Fibroblast of the aortic adventitia (primary cell): Measurements from ENCODE around the gene ANAPC10. TPM values are rescaled to one million over a fixed set of nuclear protein-coding genes. Genes with fewer than 3 reads are reported as not detected.

ENCODE experiments used
- DNase-seq: peaks from one replicate; pipeline ENCODE4 v3.0.0-alpha.2; 2010; ENCODE audit warnings: low read depth
- H3K4me3 ChIP-seq: 2 replicates; pipeline ENCODE4 v1.5.1; 2011; ENCODE audit warnings: low read depth, mild to moderate bottlenecking, control low read depth, low read length, moderate library complexity
- total RNA-seq: library from RNA; depleted of rRNA; stranded (reverse); fragments of >200 nt; gene quantifications from 2 replicates; pipeline ENCODE4 v1.2.3, GENCODE V29; 2012; ENCODE audit warnings: low replicate concordance
- TF ChIP-seq, protein P1 (sequence below): IDR thresholded peaks from 2 replicates; pipeline ENCODE4 v1.5.1; 2011; ENCODE audit warnings: mild to moderate bottlenecking, low read length, control low read depth, inconsistent platforms; ENCODE audit not compliant: insufficient read depth

Gene ANAPC10
- total RNA-seq, 1 donor = 33.0 TPM

DNA sequence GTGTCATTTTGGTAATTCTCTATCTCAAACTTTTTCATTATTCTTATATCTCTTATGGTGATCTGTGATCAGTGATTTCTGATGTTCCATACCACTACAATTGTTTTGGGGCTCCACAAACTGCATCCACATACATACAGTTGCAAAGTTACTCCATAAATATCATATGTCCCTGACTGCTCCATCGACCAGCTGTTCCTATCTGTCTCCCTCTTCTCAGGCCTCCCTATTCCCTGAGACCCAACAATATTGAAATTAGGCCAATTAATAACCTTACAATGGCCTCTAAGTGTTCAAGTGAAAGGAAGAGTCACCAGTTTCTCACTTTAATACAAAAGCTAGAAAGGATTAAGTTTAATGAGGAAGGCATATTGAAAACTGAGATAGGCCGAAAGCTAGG lies 108.7 kb downstream of the ANAPC10 start:
- H3K4me3 ChIP-seq = no peak overlapping the region
- TF ChIP-seq, protein P1, sequence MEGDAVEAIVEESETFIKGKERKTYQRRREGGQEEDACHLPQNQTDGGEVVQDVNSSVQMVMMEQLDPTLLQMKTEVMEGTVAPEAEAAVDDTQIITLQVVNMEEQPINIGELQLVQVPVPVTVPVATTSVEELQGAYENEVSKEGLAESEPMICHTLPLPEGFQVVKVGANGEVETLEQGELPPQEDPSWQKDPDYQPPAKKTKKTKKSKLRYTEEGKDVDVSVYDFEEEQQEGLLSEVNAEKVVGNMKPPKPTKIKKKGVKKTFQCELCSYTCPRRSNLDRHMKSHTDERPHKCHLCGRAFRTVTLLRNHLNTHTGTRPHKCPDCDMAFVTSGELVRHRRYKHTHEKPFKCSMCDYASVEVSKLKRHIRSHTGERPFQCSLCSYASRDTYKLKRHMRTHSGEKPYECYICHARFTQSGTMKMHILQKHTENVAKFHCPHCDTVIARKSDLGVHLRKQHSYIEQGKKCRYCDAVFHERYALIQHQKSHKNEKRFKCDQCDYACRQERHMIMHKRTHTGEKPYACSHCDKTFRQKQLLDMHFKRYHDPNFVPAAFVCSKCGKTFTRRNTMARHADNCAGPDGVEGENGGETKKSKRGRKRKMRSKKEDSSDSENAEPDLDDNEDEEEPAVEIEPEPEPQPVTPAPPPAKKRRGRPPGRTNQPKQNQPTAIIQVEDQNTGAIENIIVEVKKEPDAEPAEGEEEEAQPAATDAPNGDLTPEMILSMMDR = no peak
- no peak for DNase-seq

DNA sequence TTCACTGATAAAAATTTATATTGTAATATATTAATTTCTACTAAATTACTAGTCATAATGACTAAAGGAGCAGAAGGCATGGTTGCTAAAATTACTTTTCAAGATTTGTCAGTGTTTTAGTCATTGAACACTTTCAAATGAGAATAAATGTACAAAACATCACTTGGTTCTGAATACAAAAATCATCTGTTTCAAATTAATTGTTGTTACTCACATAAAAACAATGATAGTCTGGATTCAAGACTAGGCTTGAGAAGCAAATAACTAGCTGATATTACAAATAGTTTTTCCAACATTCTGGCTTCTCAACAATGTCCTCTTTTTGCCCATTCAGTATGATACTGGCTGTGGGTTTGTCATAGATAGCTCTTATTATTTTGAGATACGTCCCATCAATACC lies 112.5 kb downstream of the ANAPC10 start:
- DNase-seq = peak; percentile 45
- no peak overlapping the region for H3K4me3 ChIP-seq
- TF ChIP-seq, protein P1 = no peak

DNA sequence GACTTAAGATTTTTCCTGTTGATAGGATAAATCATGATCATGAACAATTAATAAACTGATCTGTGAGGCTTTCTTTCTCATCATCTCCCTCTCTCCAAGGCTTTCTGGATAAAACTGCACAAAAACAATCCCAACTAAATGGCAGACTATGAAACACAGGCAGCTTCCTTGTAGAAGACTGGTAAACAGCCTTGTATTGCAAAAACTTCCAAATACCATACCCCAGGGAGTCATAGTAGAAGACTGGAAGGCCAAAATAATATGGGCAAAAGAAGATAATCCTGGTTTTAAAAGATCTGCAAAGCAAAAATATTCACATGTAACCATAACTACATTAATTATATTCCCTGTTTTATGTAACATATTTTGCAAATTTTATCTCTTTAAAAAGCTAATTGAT lies 113.0 kb downstream of the ANAPC10 start:
- H3K4me3 ChIP-seq = no peak overlapping the region
- TF ChIP-seq, protein P1 = no peak
- DNase-seq = no peak

DNA sequence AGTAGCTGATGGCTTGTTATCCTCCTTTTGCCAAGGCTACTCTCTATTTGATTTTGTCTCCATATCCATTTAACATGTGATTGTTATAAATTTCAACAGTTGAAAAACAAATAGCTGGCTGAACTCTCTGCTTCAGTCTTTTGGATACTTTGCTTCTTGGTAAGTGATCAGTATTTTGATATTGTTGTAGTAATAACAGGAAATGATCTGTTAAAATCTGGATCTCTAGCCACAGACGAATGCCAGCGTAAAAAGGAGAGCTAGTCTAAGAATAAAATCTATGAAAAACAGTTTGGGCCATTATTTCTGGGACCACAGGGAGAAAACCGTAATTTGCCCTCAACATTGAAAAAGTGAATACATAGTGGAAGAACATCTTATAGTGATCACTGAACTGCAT lies 113.8 kb downstream of the ANAPC10 start:
- TF ChIP-seq, protein P1 = no peak
- no peak for DNase-seq
- no peak overlapping the region for H3K4me3 ChIP-seq

DNA sequence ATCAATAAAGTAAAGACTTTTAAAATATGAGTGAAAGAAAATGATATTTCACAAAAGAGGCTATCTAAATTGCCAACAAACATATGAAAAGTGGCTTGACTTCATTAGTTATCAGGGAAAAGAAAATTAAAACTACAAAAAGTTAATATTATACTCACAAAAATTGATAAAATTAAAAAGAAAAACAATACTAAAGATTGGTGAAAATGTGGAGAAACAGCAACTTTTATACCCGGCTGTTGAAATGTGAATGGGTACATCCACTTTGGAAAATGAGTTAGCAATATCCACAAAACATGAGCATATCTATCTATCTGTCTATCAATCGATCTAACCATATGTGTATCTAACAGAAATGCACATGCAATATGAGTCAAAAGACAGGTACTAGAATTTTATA lies 122.3 kb downstream of the ANAPC10 start:
- H3K4me3 ChIP-seq = no peak overlapping the region
- TF ChIP-seq, protein P1 = no peak
- DNase-seq = no peak

DNA sequence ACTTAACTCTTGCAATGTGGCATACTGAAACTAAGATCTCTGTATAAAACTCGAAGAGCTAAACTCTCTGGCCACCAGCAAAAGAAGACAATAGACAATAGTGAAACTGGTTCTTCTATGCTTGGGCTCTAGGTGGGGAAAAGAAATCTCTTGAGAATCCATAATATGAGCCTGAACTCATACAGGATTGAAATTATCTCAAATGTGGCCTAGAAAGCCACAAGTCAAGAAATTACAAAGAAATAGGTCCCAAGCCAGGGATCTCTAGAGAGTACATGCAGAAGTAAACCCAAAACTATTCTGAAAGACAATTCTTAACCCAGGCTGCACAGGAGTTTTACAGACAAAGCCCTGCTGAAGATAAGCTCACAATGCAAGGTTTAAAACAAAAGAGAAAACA lies 127.4 kb downstream of the ANAPC10 start:
- no peak overlapping the region for H3K4me3 ChIP-seq
- DNase-seq = no peak
- TF ChIP-seq, protein P1 = no peak

DNA sequence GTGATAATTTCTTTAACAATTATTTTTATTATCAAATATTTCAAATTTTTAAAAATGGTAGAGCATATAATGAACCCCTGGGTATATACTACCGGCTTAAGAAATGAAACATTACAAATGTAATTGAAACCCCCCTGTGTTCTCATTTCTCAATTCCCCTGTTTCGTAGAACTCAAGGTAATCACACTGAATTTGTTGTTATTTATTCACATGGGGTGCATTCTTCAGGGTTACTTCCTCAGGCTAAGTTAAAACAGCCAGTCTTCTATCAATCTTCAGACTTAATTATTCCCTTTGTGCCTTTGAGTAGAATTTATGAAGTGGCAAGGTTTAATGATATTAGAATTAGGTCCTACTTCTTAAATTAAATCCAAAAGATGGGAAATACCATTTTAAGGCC lies 128.2 kb downstream of the ANAPC10 start:
- no peak for DNase-seq
- TF ChIP-seq, protein P1 = no peak
- no peak overlapping the region for H3K4me3 ChIP-seq
